ENCODE measurements around the gene SEL1L3. TPM values are rescaled to one million over a fixed set of nuclear protein-coding genes. Genes with fewer than 3 reads are reported as not detected.

The SEL1L3 gene
- total and polyA plus RNA-seq, 2 donors (not counting 3 experiments of a cell fraction or from before 2014, with no cell fraction given), result 53.4 to 122 TPM

GRCh38 chr4:25728886-25729285 lies 133.9 kb downstream of the SEL1L3 start:
- no peaks in the 10 kb centered on the region for H3K9me3 ChIP-seq (replicated peaks; ENCODE audit: control insufficient read depth, insufficient read depth, low read length)
- CTCF ChIA-PET, result no interaction called here
- H3K36me3 ChIP-seq (ENCODE audit: control insufficient read depth in 2 of 2, extremely low read depth in 1 of 2, insufficient read depth in 2 of 2, low read length in 2 of 2), result no peaks in the 10 kb centered on the region
- dilution Hi-C loops (cut with MboI; ENCODE audit: extremely low pct_ligation_motif_present, low sequenced_read_pairs) (no loop called here), intact Hi-C loops (cut with micrococcal nuclease) (no loop called here)
- H3K4me3 ChIP-seq (replicated peaks in 1 of 3; ENCODE audit: insufficient read depth in 1 of 3, low read depth in 1 of 3, low read length in 3 of 3), result no peak overlapping the region
- H3K79me2 ChIP-seq (ENCODE audit: control insufficient read depth, insufficient read depth, low read length), result no peaks in the 10 kb centered on the region
- no peak for TF ChIP-seq JUN (IDR thresholded peaks at IDR 0.05; ENCODE audit: borderline replicate concordance, insufficient read depth, insufficient read length, low read depth)
- TF ChIP-seq EZH2 (IDR thresholded peaks at IDR 0.05; ENCODE audit: borderline replicate concordance, low read depth, low read length, severe bottlenecking), result no peak
- TF ChIP-seq, protein P1, sequence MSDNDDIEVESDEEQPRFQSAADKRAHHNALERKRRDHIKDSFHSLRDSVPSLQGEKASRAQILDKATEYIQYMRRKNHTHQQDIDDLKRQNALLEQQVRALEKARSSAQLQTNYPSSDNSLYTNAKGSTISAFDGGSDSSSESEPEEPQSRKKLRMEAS (IDR thresholded peaks at IDR 0.05; ENCODE audit: insufficient read depth, insufficient read length), result no peak
- TF ChIP-seq FOS (IDR thresholded peaks at IDR 0.05; ENCODE audit: borderline replicate concordance, insufficient read depth, low read length), result no peak
- no peak for TF ChIP-seq CTCF (IDR thresholded peaks at IDR 0.05; ENCODE audit: extremely low read depth in 1 of 2, insufficient read depth in 1 of 2, low read depth in 1 of 2, low read length in 2 of 2)
- TF ChIP-seq POLR2A (IDR thresholded peaks at IDR 0.05; ENCODE audit: low read depth, low read length), result no peak
- no peak for TF ChIP-seq MYC (IDR thresholded peaks at IDR 0.05; ENCODE audit: low read depth, low read length)
- H2AFZ ChIP-seq (ENCODE audit: low read depth, low read length), result no peak overlapping the region
- H4K20me1 ChIP-seq (replicated peaks; ENCODE audit: control insufficient read depth, extremely low read depth, insufficient read depth, low read length), result no peaks in the 10 kb centered on the region
- no TSS peak for BruUV-seq (replicated peaks)
- DNase-seq (ENCODE audit: low read depth, low spot score) (no peak), FAIRE-seq (no peak)
- peaks cover 2% of the 10 kb centered on the region for H3K4me1 ChIP-seq (ENCODE audit: control insufficient read depth, extremely low read depth, insufficient read depth, low read length)
- H3K4me2 ChIP-seq (ENCODE audit: insufficient read depth, low read length), result no peak overlapping the region
- H3K9me1 ChIP-seq (replicated peaks; ENCODE audit: control insufficient read depth, extremely low read depth, insufficient read depth, low read length), result no peaks in the 10 kb centered on the region
- H3K9ac ChIP-seq (replicated peaks; ENCODE audit: extremely low read depth, insufficient read depth, low read length), result no peak overlapping the region
- no peaks in the 10 kb centered on the region for H3K27me3 ChIP-seq (ENCODE audit: control insufficient read depth in 2 of 2, insufficient read depth in 2 of 2, low read length in 2 of 2)
- H3K27ac ChIP-seq (ENCODE audit: insufficient read depth, low read depth, low read length), result no peak overlapping the region
- POLR2A ChIA-PET, result no interaction called here

Measured in endothelial cell of umbilical vein (primary cell).